MCF 10A (cell line): ENCODE data around the gene SGCD. TPM values are rescaled to one million over a fixed set of nuclear protein-coding genes. Genes with fewer than 3 reads are reported as not detected.

Experiments
- BruUV-seq: library from RNA; stranded (reverse); fragments of 400-500 nt; replicated peaks from 2 replicates; lab custom pipeline; 2021; lab: Mats Ljungman, UMichigan
- CTCF ChIA-PET: fragments of 300-600 bp; sonication (Branson Sonifier 250); formaldehyde crosslinking; extraction: SDS; loops from one replicate; lab custom pipeline; 2021; ENCODE audit warnings: antibody characterized with exemption, inconsistent platforms; lab: Yijun Ruan, JAX
- POLR2A ChIA-PET: fragments of 300-600, 350-650 bp; sonication (Branson Sonifier 250); formaldehyde crosslinking; extraction: SDS; loops from one replicate; lab custom pipeline; 2020; ENCODE audit warnings: antibody characterized with exemption, inconsistent platforms; lab: Yijun Ruan, JAX
- DNase-seq: peaks from one replicate; pipeline ENCODE4 v3.0.0-alpha.2; 2018; ENCODE audit not compliant: unreplicated experiment
- H3K27ac Mint-ChIP-seq: one replicate; pipeline ENCODE4 v1.8.0; 2022; ENCODE audit warnings: mild to moderate bottlenecking, low read depth, mixed read lengths; ENCODE audit not compliant: unreplicated experiment
- H3K27me3 Mint-ChIP-seq: one replicate; pipeline ENCODE4 v1.8.0; 2022; ENCODE audit warnings: mixed read lengths; ENCODE audit not compliant: insufficient read depth, unreplicated experiment
- H3K36me3 Mint-ChIP-seq: one replicate; pipeline ENCODE4 v1.8.0; 2022; ENCODE audit warnings: mild to moderate bottlenecking, moderate library complexity, mixed read lengths; ENCODE audit not compliant: insufficient read depth, unreplicated experiment
- H3K4me1 Mint-ChIP-seq: one replicate; pipeline ENCODE4 v1.8.0; 2022; ENCODE audit warnings: mixed read lengths; ENCODE audit not compliant: insufficient read depth, unreplicated experiment
- H3K4me3 Mint-ChIP-seq: one replicate; pipeline ENCODE4 v1.8.0; 2022; ENCODE audit warnings: mild to moderate bottlenecking, moderate library complexity, mixed read lengths; ENCODE audit not compliant: unreplicated experiment
- H3K9me3 Mint-ChIP-seq: one replicate; pipeline ENCODE4 v1.8.0; 2022; ENCODE audit warnings: mixed read lengths; ENCODE audit not compliant: unreplicated experiment
- CTCF ChIP-seq: fragments of 200-600 bp; IDR thresholded peaks from one replicate; pipeline ENCODE4 v1.8.0; 2022; ENCODE audit warnings: antibody characterized with exemption, mild to moderate bottlenecking; ENCODE audit not compliant: unreplicated experiment
- intact Hi-C: fragments of 100-400 bp; cut with micrococcal nuclease; formaldehyde crosslinking; loops from 2 replicates; pipeline ENCODE4 v1.14.1; 2022
- total RNA-seq: library from RNA; stranded (reverse); gene quantifications from 2 replicates; pipeline ENCODE4 v1.2.3, GENCODE V29; 2022

Gene SGCD
- total RNA-seq, 1 experiment from 2014 or later, result 0.14 TPM

DNA sequence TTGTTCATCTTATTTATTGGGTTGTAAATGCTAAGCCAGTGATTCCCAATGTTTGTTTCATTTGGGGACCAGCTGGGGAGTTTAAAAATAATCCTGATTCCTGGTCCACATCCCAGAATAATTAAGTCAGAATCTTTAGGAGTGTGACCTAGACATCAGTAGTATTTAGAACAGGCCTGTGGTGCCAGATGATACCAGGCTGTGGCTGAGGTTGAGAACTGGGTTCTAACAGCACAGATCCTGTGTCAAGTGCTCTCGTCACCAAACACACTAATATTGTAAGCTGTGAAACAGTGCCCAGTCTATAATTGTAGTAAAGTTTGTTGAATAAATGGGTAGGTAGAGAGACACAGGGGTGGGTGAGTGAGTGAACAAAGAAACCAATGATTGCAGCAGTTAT is 351.0 kb downstream of the SGCD start:
- Mint-ChIP-seq H3K9me3 (no peaks in the 10 kb centered on the region), H3K36me3 (no peaks in the 10 kb centered on the region), H3K27me3 (no peaks in the 10 kb centered on the region), H3K4me1 (no peaks in the 10 kb centered on the region), H3K27ac (no peak overlapping the region), H3K4me3 (no peak overlapping the region)
- DNase-seq, result no peak
- ChIA-PET CTCF (no interaction called here), POLR2A (no interaction called here)
- TF ChIP-seq CTCF, result no peak
- intact Hi-C loops, result no loop called here
- BruUV-seq, result no TSS peak

DNA sequence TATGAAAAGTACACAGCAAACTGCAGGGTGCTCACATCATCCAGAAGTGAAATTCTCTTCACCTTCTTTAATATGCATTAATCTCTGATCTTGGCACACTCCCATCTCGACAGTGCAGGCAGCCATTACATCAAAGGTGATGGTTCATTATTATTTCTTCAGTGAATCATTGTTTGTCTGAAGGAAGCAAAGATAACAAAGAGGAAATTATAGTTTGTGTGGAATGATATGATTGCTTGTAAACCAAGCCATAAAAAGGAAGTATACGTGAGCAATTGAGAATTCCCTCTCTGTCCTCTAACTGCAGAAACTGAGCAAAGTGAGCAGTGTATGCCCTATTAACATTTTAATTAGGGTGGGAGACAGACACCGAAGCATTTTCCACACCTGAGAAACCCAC is 351.5 kb downstream of the SGCD start:
- DNase-seq, result no peak

DNA sequence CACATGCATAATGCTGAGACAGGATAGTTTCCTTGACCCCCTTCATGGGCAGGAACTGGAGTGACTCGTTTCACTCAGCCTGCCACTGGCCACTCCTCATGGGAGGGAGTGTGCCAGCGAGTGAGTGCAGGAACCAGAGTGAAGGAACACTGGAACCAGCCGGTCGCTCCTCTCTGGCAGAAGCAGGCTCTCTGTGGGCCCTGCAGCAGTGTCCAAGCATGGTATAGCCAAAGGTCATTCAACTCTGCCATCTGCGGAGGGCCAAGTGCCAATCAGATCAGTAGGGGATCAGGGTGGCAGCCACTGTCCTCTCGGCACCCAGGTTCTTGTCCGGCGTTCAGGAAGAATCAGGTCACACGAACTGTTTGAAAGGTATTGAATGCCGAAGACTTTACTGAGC is 353.9 kb downstream of the SGCD start:
- H3K4me3 Mint-ChIP-seq, result no peak overlapping the region
- H3K36me3 Mint-ChIP-seq, result no peaks in the 10 kb centered on the region
- no peaks in the 10 kb centered on the region for H3K27me3 Mint-ChIP-seq
- BruUV-seq, result no TSS peak
- no peak for DNase-seq
- intact Hi-C loops, result no loop called here
- TF ChIP-seq CTCF, result no peak
- no peaks in the 10 kb centered on the region for H3K9me3 Mint-ChIP-seq
- no peak overlapping the region for H3K27ac Mint-ChIP-seq
- CTCF ChIA-PET, result interaction anchor here (0.6 kb wide), 1 partner anchor 892 kb away, joined by 3 read pairs; no protein-coding TSS in a partner anchor
- H3K4me1 Mint-ChIP-seq, result no peaks in the 10 kb centered on the region
- POLR2A ChIA-PET, result no interaction called here

More for the DNA sequence above, 351.5 kb downstream of the SGCD start:
- Mint-ChIP-seq H3K27ac (no peak overlapping the region), H3K4me1 (no peaks in the 10 kb centered on the region), H3K36me3 (no peaks in the 10 kb centered on the region), H3K27me3 (no peaks in the 10 kb centered on the region), H3K4me3 (no peak overlapping the region), H3K9me3 (no peaks in the 10 kb centered on the region)
- TF ChIP-seq CTCF, result no peak
- BruUV-seq, result no TSS peak
- intact Hi-C loops, result no loop called here
- ChIA-PET POLR2A (no interaction called here), CTCF (no interaction called here)

GRCh38 chr5:156681265-156681664 is 354.3 kb downstream of the SGCD start:
- ChIA-PET POLR2A (no interaction called here), CTCF (no interaction called here)
- no peak for TF ChIP-seq CTCF
- Mint-ChIP-seq H3K36me3 (no peaks in the 10 kb centered on the region), H3K27me3 (peaks cover under 1% of the 10 kb centered on the region), H3K4me1 (no peaks in the 10 kb centered on the region), H3K9me3 (no peaks in the 10 kb centered on the region), H3K27ac (no peak overlapping the region), H3K4me3 (no peak overlapping the region)
- BruUV-seq, result no TSS peak
- DNase-seq, result no peak
- intact Hi-C loops, result no loop called here
